ENCODE results near the gene FBXO9.

Gene FBXO9

GRCh38 chr6:53033764-53034163 is 31.4 kb upstream of the FBXO9 start:
- in situ Hi-C loops (cut with HindIII; ENCODE audit: low sequenced_read_pairs), result no loop called here
- no peak overlapping the region for H3K4me3 ChIP-seq (ENCODE audit: low read depth, low read length)
- peak; percentile 59 for DNase-seq (ENCODE audit: low read depth, low spot score)
- no peak for TF ChIP-seq CTCF (IDR thresholded peaks at IDR 0.05; ENCODE audit: low read depth, low read length)

- DNase-seq (ENCODE audit: low read depth, low spot score), result no peak
- in situ Hi-C loops (cut with HindIII; ENCODE audit: low sequenced_read_pairs), result no loop called here
- no peak overlapping the region for H3K4me3 ChIP-seq (ENCODE audit: low read depth, low read length)
- no peak for TF ChIP-seq CTCF (IDR thresholded peaks at IDR 0.05; ENCODE audit: low read depth, low read length)
Observed at GRCh38 chr6:53035549-53036213, 29.5 kb upstream of the FBXO9 start.

- in situ Hi-C loops (cut with HindIII; ENCODE audit: low sequenced_read_pairs), result no loop called here
- H3K4me3 ChIP-seq (ENCODE audit: low read depth, low read length), result no peak overlapping the region
- DNase-seq (ENCODE audit: low read depth, low spot score), result peak; percentile 13
- no peak for TF ChIP-seq CTCF (IDR thresholded peaks at IDR 0.05; ENCODE audit: low read depth, low read length)
Observed at GRCh38 chr6:53038141-53038540, 27.1 kb upstream of the FBXO9 start.

GRCh38 chr6:53038596-53038995 is 26.6 kb upstream of the FBXO9 start:
- DNase-seq (ENCODE audit: low read depth, low spot score), result no peak
- TF ChIP-seq CTCF (IDR thresholded peaks at IDR 0.05; ENCODE audit: low read depth, low read length), result no peak
- H3K4me3 ChIP-seq (ENCODE audit: low read depth, low read length), result no peak overlapping the region
- in situ Hi-C loops (cut with HindIII; ENCODE audit: low sequenced_read_pairs), result no loop called here

- no peak overlapping the region for H3K4me3 ChIP-seq (ENCODE audit: low read depth, low read length)
- no peak for TF ChIP-seq CTCF (IDR thresholded peaks at IDR 0.05; ENCODE audit: low read depth, low read length)
- DNase-seq (ENCODE audit: low read depth, low spot score), result peak; percentile 68
- in situ Hi-C loops (cut with HindIII; ENCODE audit: low sequenced_read_pairs), result no loop called here
Observed at GRCh38 chr6:53041356-53041755, 23.8 kb upstream of the FBXO9 start.

- DNase-seq (ENCODE audit: low read depth, low spot score), result peak; percentile 92
- in situ Hi-C loops (cut with HindIII; ENCODE audit: low sequenced_read_pairs), result no loop called here
Observed at GRCh38 chr6:53042112-53042511, 23.1 kb upstream of the FBXO9 start.

More at GRCh38 chr6:53042112-53042511, 23.1 kb upstream of the FBXO9 start:
- no peak for TF ChIP-seq CTCF (IDR thresholded peaks at IDR 0.05; ENCODE audit: low read depth, low read length)
- H3K4me3 ChIP-seq (ENCODE audit: low read depth, low read length), result no peak overlapping the region

Measured in astrocyte of the spinal cord (primary cell).